Testis (tissue), 3 donors: ENCODE data around the gene TPBG. TPM values are rescaled to one million over a fixed set of nuclear protein-coding genes. Genes with fewer than 3 reads are reported as not detected.

ENCODE experiments used
- DNase-seq: peaks from one replicate; pipeline ENCODE4 v3.0.0-alpha.2; 2019
- H3K27ac ChIP-seq, 2 donors: fragments of 200-600 bp; sonication (generic); one replicate each; pipeline ENCODE4 v1.5.1; 2019
- H3K27me3 ChIP-seq: fragments of 200-600 bp; sonication (generic); one replicate; pipeline ENCODE4 v1.5.1; 2019
- H3K36me3 ChIP-seq: fragments of 200-600 bp; sonication (generic); one replicate; pipeline ENCODE4 v1.5.1; 2017; ENCODE audit warnings: low read depth; ENCODE audit errors: missing control alignments
- H3K4me1 ChIP-seq: fragments of 200-600 bp; sonication (generic); one replicate; pipeline ENCODE4 v1.5.1; 2019
- H3K4me3 ChIP-seq, 2 donors: fragments of 200-600 bp; sonication (generic); one replicate each; pipeline ENCODE4 v1.5.1; 2017 to 2019
- H3K9me3 ChIP-seq: fragments of 200-600 bp; sonication (generic); one replicate; pipeline ENCODE4 v1.5.1; 2017
- POLR2A ChIP-seq: fragments of 450-650 bp; IDR thresholded peaks from one replicate; pipeline ENCODE4 v1.6.1; 2017; ENCODE audit warnings: antibody characterized with exemption, mild to moderate bottlenecking, moderate library complexity
- WGBS, 2 donors: methylation state at CpG; one replicate each; pipeline ENCODE4 v1.1.5; 2018; 5-methylcytosine and 5-hydroxymethylcytosine counted together
- intact Hi-C: fragments of 100-400 bp; cut with DNase I; formaldehyde crosslinking; loops from one replicate; pipeline ENCODE4 v1.15.1; 2023; ENCODE audit warnings: low total_unique reads
- polyA plus RNA-seq: library from polyadenylated mRNA; stranded (reverse); fragments of 350-450 nt; fragmentation: Illumina TruSeq; extraction: RNeasy Lipid Tissue Mini Kit (QIAGEN cat#74804); gene quantifications from one replicate; pipeline ENCODE4 v1.2.3, GENCODE V29; 2014; ENCODE audit warnings: low read depth, low replicate concordance; ENCODE audit not compliant: insufficient read depth
- total RNA-seq, 2 donors: library from RNA; depleted of rRNA; stranded (reverse); fragments of >200 nt; gene quantifications; one replicate each; pipeline ENCODE4 v1.2.3, GENCODE V29; 2016
- TF ChIP-seq, protein P1 (sequence below), 3 experiments: fragments of 450-650 bp in 2 of 3; fragments of 200-600 bp in 1 of 3; sonication (generic) in 1 of 3; IDR thresholded peaks; one replicate each; pipeline ENCODE4 v1.5.1; 2016 to 2019; ENCODE audit warnings: antibody characterized with exemption in 3 of 3, mild to moderate bottlenecking in 2 of 3, moderate library complexity in 1 of 3

The TPBG gene
- total and polyA plus RNA-seq, 3 donors from 2014 or later: 9.9 to 15.1 (median 10.4) TPM

DNA sequence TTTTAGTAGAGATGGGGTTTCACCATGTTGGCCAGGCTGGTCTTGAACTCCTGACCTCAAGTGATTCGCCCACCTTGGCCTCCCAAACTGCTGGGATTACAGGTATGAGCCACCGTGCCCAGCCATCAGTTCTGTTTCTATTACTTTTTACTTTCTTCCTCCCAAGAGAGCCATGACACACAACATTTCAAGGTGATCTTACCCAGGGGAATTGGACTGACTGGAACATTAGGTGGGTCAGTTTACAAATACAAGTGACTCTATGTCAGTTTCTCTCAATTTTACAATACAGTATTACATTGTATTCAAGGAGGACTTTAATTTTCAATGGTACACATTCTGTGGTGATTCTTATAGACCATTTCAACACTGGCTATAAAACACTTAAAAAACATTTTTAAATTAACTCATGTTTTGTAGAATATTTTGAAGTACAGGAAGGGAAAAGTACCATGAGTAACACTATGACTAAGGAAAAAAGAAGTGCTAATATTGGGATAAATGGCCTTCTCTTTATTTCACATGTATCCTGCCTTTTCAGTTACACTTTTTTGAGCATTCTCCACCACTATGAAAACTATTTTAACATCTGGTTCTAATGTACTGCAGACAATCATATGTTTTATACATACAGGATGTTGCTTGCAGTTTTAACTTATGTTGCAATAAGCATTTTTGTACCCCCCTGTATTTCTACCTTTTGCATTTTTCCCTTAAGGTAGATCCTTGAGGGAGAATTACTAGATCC, 8.4 kb downstream of the TPBG start:
- Histone ChIP-seq H3K27me3 (no peaks in the 10 kb centered on the region), H3K36me3 (no peaks in the 10 kb centered on the region), H3K4me3 (no peak overlapping the region), H3K9me3 (no peaks in the 10 kb centered on the region), H3K27ac (no peak overlapping the region), H3K4me1 (no peaks in the 10 kb centered on the region)
- DNase-seq: no peak
- TF ChIP-seq, protein P1, sequence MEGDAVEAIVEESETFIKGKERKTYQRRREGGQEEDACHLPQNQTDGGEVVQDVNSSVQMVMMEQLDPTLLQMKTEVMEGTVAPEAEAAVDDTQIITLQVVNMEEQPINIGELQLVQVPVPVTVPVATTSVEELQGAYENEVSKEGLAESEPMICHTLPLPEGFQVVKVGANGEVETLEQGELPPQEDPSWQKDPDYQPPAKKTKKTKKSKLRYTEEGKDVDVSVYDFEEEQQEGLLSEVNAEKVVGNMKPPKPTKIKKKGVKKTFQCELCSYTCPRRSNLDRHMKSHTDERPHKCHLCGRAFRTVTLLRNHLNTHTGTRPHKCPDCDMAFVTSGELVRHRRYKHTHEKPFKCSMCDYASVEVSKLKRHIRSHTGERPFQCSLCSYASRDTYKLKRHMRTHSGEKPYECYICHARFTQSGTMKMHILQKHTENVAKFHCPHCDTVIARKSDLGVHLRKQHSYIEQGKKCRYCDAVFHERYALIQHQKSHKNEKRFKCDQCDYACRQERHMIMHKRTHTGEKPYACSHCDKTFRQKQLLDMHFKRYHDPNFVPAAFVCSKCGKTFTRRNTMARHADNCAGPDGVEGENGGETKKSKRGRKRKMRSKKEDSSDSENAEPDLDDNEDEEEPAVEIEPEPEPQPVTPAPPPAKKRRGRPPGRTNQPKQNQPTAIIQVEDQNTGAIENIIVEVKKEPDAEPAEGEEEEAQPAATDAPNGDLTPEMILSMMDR (IDR thresholded peaks at IDR 0.05): no peak
- TF ChIP-seq POLR2A: no peak
- 62 to 98% methylated on average over 2 of the region's 2 CpGs for WGBS, 2 donors
- intact Hi-C loops: no loop called here

DNA sequence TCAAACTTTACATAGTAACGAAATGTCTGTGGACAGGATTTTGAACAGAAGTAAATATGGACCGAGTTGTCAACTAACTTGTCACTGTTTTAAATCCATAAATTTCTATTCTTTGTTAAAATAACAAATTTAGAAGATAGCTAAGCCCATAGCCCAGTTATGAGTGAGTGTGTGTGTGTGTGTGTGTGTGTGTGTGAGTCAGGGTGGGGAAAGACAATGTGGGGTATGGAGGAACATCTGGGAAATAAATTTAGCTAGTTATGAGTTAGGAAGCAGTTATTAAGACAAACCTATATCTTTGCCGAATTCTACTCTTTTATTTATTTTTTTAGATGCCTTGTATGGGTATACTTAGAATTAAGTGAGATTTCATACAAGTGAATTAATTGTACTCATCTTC, 9.0 kb downstream of the TPBG start:
- Histone ChIP-seq H3K4me3 (no peak overlapping the region), H3K27me3 (no peaks in the 10 kb centered on the region), H3K4me1 (no peaks in the 10 kb centered on the region), H3K36me3 (no peaks in the 10 kb centered on the region), H3K27ac (no peak overlapping the region), H3K9me3 (no peaks in the 10 kb centered on the region)
- TF ChIP-seq, protein P1 (IDR thresholded peaks at IDR 0.05): no peak
- no peak for TF ChIP-seq POLR2A
- no peak for DNase-seq
- intact Hi-C loops: no loop called here
- WGBS, 2 donors: 89 to 91% methylated on average over 3 of the region's 3 CpGs

DNA sequence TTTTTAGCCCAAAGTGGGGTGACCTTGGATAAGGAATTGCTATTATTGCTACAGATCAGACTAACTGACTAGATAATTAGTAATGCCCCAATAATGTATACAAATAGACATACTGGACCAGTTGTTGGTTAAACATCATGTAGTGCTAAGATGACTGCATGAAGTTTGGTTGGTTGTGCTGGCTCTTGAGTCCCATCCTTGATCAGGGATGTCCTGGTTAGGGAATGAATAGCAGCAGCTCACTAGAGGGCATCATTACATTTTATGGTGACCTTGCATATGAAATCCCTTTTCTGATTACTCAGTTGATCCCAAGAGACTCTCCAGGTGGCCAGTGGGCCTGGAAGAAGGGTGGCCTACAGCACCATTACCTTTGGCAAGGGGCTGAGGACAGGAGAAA, 10.9 kb downstream of the TPBG start:
- no peak for DNase-seq
- Histone ChIP-seq H3K27ac (no peak overlapping the region), H3K27me3 (no peaks in the 10 kb centered on the region), H3K9me3 (no peaks in the 10 kb centered on the region), H3K36me3 (no peaks in the 10 kb centered on the region), H3K4me1 (no peaks in the 10 kb centered on the region), H3K4me3 (no peak overlapping the region)
- intact Hi-C loops: no loop called here
- no peak for TF ChIP-seq POLR2A
- TF ChIP-seq, protein P1 (IDR thresholded peaks at IDR 0.05): no peak

DNA sequence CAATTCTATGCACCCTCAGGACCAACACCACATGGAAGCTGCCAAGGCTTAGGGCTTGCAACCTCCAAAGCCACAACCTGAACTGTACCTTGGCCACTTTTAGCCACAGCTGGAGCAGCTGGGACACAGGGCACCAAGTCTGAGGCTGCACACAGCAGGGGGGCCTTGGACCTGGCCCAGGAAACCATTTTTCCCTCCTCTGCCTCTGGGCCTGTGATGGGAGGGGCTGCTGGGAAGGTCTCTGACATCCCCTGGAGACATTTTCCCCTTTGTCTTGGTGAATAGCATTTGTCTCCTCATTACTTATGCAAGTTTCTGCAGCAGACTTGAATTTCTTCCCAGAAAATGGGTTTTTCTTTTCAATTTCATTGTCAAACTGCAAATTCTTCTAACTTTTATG, 13.0 kb downstream of the TPBG start:
- no peak for DNase-seq
- intact Hi-C loops: no loop called here

More for the DNA sequence above, 13.0 kb downstream of the TPBG start:
- Histone ChIP-seq H3K4me3 (no peak overlapping the region), H3K27ac (no peak overlapping the region), H3K27me3 (no peaks in the 10 kb centered on the region), H3K4me1 (no peaks in the 10 kb centered on the region), H3K9me3 (no peaks in the 10 kb centered on the region), H3K36me3 (no peaks in the 10 kb centered on the region)
- no peak for TF ChIP-seq POLR2A
- TF ChIP-seq, protein P1 (IDR thresholded peaks at IDR 0.05): no peak
